HG02938 (cell line): ENCODE measurements around the gene AP2B1.

Source experiments
- ATAC-seq: cut with Tn5 transposase; IDR thresholded peaks from one replicate; pipeline ENCODE4 v1.9.1; 2021; ENCODE audit warnings: mild to moderate bottlenecking, moderate library complexity; ENCODE audit not compliant: unreplicated experiment

AP2B1 gene

DNA sequence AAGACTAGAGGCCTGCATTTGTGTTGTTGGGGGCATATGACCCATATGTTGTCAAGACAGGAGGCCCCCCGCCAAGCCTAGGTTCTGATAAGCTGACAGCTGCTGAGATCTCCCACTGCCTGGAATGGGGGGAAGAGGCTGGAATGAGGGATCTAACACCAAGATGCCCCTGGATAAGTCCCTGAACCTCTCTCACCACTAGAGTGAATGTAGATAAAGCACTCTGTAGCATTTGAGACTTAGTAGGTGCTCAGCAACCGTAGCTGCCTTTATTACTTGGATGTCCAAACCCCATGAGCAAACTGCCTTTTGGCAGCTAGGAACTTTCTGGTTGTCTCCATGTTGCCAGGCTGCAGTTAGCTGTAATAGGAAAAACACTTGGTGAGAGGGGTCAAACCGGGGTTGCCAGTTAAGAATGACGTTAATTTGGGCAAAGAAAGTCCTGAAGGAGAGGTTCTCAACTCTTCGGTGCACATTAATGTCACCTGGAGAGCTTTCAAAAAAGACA is 139.9 kb downstream of the AP2B1 start:
- no peak for ATAC-seq

DNA sequence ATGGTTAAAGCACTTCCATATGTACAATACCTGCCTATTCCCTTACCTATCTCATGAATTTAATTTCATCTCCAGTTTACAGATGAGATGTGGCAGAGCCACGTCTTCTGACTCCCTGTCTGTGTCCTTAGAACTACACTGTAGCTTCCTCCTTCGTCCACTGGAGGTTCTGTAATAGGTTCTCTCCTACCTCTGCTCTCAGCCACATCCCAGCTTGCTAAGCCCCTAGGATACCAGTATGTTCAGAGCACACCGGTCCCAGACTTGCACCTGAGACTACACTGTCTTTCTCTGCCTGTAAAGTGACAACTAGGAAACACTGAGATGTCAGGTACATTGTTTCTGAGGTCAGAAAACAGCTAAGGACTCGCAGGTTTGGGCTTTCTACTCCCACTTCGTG is 140.5 kb downstream of the AP2B1 start:
- no peak for ATAC-seq

GRCh38 chr17:35728551-35728950 is 141.4 kb downstream of the AP2B1 start:
- no peak for ATAC-seq

GRCh38 chr17:35729405-35729833 is 142.3 kb downstream of the AP2B1 start:
- no peak for ATAC-seq

DNA sequence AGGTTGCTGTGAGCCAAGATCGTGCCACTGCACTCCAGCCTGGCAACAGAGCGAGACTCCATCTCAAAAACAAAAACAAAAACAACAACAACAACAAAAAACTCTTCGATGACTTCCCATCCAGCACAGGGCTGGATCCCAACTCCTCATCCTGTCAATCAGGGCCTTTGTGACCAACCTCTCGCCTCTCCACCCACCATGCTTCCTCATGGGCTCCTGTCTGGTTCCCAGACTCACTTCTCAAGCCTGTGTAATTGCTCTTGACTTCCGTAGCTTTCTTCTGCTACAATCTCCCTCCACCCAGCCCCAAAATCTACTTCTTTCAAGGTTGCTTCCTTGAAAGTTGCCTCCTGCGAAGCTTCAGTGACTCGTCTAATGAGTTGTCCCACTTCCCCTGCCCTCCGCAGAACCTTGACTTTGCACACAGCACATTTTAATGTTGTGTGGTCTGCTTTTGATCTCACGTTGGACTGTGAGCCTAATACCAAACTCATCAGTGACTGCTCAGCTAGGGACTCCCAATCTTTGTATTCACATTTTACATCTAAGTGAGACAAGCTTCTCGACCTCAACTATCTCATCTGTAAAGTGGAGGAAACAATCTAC is 143.4 kb downstream of the AP2B1 start:
- no peak for ATAC-seq

GRCh38 chr17:35731239-35731916 is 144.3 kb downstream of the AP2B1 start, which contains the start of gene RASL10B:
RASL10B (plus strand) TSS chr17:35731639; CDS start chr17:35735185, 3,546 bp downstream.
- ATAC-seq = no peak

DNA sequence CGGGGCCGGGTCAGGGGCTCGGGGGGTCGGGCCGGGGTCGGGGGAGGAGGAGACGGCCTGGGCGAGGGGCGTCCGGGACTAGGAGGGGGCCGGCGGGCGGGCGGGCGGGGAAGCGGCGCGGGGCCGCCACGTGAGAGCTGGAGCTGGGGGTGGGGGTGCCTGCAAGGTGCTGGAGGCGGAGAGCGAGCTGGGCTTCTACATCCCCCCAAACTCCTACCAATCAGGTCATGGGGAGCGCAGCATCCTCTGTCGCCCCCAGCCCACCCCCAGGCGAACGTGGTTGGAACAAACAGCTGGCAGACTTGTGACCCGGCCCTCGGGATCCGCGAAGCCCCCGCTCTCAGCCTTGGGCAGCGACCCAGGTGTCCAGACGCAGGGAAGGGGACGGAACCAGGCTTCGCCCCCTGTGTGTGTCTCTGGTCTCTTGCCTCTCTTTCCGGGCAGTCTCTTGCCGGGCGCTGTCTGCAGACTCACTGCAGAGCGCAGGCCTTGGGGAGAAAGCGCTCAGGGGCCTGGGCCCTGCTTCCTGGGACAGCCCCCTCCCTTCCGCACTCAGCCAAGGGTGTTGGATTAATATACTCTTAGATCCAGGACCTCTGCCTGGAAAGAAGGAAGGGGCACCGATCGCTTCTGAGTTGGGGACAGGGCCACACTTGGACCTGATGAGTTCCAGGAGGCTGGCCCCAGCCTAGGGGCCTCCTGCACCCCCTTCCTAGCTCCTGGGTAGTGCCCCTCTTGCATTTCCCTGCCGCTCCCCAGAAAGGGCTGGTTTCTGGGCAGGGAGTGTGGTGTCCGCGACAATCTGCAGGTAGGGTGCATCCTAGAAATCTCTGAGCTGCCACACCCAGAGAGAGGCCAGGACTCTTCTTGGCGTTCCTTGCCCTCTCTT is 145.0 kb downstream of the AP2B1 start:
- ATAC-seq = no peak

- ATAC-seq = no peak
These were observed 145.6 kb downstream of the AP2B1 start for GRCh38 chr17:35732806-35733136.

- no peak for ATAC-seq
These were observed 146.2 kb downstream of the AP2B1 start for GRCh38 chr17:35733366-35733765.

- ATAC-seq = no peak
These were observed 147.3 kb downstream of the AP2B1 start for GRCh38 chr17:35734396-35734795.

DNA sequence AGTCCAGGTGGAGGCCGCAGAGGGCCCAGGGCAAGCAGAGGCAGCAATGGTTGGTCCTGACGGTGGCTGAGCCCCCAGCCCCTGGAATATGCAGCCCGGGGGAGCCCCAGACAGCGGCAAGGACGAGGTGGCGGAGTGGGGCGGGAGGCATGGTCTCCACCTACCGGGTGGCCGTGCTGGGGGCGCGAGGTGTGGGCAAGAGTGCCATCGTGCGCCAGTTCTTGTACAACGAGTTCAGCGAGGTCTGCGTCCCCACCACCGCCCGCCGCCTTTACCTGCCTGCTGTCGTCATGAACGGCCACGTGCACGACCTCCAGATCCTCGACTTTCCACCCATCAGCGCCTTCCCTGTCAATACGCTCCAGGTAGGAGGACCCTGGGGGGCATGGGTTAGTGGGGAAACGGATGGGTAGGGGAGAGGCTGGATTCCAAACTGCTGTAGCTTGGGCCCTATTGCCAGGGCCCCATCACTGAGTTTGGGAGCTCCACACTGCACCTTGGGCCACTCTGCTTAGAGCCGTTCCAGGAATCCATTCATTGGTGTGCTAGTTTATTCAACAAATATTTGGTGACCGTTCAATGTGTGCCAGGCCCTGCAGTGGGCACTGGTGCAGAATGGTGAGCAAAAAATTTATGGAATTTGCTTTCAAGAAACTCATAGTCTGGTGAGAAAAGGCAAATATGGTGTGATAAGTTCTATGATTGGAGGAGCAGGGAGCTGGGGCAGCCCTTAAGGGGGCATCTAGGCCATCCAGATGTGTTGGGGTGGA is 148.1 kb downstream of the AP2B1 start:
- ATAC-seq = no peak

DNA sequence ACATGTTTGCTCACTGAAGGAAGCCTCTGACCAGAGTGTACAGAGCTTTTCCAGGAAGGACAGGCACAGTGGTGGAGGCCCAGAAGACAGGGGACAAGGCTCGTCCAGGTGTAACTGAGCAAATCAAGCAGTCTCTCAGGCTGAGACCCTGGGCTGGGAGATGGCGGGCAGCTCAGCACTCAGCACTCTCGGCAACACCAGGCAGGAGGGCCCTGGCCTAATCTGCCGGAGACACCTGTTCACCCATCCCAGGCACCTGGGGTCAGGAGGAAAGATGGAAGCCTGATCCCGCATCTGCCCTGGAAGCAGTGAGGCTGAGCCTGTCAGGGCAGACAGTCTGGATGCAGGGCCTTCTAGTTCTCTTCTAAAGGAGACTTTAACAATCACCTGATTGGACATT is 149.1 kb downstream of the AP2B1 start:
- ATAC-seq = no peak

GRCh38 chr17:35738519-35739133 is 151.5 kb downstream of the AP2B1 start:
- ATAC-seq = no peak

DNA sequence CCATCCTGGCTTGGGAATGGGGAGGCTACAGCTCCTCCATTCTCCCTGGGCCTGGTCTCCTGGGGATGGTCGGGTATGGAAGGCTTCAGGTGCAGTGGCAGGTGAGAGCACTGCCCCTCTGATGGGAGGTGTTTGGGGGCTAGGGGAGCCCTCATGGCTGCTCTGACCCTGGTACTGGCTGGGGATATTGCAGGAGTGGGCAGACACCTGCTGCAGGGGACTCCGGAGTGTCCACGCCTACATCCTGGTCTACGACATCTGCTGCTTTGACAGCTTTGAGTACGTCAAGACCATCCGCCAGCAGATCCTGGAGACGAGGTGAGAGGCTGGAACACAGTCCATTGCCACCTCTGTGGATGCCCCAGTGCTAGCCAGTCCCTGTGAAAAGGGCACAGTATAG is 153.1 kb downstream of the AP2B1 start:
- ATAC-seq = no peak

GRCh38 chr17:35740997-35741931 is 154.1 kb downstream of the AP2B1 start:
- ATAC-seq = no peak

GRCh38 chr17:35742496-35742895 is 155.4 kb downstream of the AP2B1 start:
- ATAC-seq = no peak

GRCh38 chr17:35742896-35743477 is 155.9 kb downstream of the AP2B1 start:
- ATAC-seq = no peak

DNA sequence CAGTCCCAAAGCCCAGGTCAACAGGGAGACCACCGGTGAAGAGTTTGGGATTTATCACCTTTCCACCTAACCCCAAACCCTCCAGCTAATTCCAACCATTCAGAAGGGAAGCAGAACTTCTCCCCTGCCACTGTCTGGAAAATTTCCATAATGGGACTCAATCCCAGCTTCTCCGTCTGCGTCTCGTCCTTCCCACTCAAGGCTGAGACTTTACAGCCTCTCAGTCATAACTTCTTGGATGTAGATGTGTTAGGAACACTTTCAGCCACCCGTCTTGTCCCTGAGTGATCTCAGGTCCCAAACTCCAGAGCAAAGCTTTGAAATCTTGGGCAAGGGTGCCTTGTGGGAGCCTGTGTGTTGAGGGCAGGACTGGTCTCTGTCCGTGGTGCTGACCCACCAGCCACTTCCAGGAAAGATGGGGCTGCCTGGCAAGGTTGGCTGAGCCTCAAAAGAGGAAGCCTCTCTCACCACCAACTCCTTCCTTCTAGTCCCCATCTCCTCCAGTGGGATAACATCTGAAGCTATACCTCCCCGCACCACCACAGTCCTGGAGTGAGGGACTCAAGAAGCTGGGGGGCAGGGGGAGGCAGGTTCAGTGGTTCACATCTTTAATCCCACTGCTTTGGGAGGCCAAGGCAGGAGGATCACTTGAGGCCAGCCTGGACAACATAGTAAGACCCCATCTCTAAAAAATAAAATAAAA is 156.7 kb downstream of the AP2B1 start:
- no peak for ATAC-seq
